Measurements from ENCODE around the gene THAP7. TPM values are rescaled to one million over a fixed set of nuclear protein-coding genes. Genes with fewer than 3 reads are reported as not detected.

The THAP7 gene
- total and polyA plus RNA-seq, 9 of the 15 experiments (the other 6 are each of a cell fraction or from before 2014, with no cell fraction given): 7.9 to 263 (median 84.1) TPM

DNA sequence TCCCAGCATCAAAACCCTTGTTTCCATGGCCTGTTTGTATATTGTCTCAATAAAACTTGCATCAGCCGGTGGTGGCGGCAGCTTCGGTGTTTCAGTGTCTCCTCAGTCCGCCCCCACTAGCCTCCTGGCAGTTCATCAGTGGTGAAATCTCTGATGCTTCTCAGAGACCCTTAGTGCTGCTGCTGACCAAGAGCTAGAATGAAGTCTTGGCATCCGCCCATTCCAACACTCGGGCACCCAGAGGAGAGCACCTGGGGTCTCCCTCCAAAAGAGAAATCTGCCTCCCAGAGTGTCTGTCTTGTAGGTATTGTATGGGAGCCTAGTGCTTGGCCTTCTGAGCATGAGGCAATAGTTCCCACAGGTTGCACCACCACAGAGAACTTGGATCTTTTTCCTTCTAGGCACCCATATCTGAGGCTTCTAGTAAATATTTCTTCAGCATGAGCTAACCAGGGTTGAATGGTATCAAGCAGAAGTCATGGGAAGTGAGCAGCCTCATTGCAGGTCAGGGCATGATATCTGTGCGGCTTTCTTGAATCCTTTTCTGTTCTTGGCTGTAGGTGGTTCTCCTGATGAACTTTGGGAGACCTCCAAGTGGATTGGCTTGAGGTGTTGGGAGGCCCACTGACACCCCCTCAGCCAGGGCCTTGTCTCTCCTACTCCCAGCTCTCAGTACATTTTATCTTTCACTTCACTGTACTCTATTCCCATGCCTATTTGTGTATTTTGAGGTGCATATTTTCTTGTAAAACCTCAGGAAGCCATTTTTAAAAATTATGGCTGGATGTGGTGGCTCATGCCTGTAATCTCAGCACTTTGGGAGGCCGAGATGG lies 48.0 kb downstream of the THAP7 start (continued):
- TF ChIP-seq FOXP4 (CRISPR knock-in tag; IDR thresholded peaks at IDR 0.05; ENCODE audit: borderline replicate concordance) (no peak), PHB (CRISPR knock-in tag; IDR thresholded peaks at IDR 0.05) (peak; percentile 94; the same call in 1 of the 2 replicates), CUX1 (CRISPR knock-in tag; IDR thresholded peaks at IDR 0.05) (no peak), C11orf30 (IDR thresholded peaks at IDR 0.05; ENCODE audit: low read depth) (no peak), GTF2F1 (IDR thresholded peaks at IDR 0.05; ENCODE audit: low read depth, low read length) (no peak), ATF2 (CRISPR knock-in tag; IDR thresholded peaks at IDR 0.05) (no peak), NR4A1 (CRISPR knock-in tag; IDR thresholded peaks at IDR 0.05) (no peak), NR4A1 (tag; IDR thresholded peaks at IDR 0.05) (peak; percentile 86), ZNF639 (CRISPR knock-in tag; conservative IDR thresholded peaks at IDR 0.05 in 1 of 2, IDR thresholded peaks at IDR 0.05 in 1 of 2) (no peak), RFX7 (CRISPR knock-in tag; IDR thresholded peaks at IDR 0.05) (no peak)
- TF ChIP-seq, protein P1, sequence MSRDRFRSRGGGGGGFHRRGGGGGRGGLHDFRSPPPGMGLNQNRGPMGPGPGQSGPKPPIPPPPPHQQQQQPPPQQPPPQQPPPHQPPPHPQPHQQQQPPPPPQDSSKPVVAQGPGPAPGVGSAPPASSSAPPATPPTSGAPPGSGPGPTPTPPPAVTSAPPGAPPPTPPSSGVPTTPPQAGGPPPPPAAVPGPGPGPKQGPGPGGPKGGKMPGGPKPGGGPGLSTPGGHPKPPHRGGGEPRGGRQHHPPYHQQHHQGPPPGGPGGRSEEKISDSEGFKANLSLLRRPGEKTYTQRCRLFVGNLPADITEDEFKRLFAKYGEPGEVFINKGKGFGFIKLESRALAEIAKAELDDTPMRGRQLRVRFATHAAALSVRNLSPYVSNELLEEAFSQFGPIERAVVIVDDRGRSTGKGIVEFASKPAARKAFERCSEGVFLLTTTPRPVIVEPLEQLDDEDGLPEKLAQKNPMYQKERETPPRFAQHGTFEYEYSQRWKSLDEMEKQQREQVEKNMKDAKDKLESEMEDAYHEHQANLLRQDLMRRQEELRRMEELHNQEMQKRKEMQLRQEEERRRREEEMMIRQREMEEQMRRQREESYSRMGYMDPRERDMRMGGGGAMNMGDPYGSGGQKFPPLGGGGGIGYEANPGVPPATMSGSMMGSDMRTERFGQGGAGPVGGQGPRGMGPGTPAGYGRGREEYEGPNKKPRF (IDR thresholded peaks at IDR 0.05; ENCODE audit: low read depth, low read length): no peak
